HG03558 (cell line): ENCODE results near the gene PCDH9.
A peak's percentile ranks its signal among the peaks of the same experiment; 100 is the strongest.

Experiments
- ATAC-seq: cut with Tn5 transposase; IDR thresholded peaks from one replicate; pipeline ENCODE4 v1.9.1; 2021; ENCODE audit warnings: moderate number of reproducible peaks; ENCODE audit not compliant: unreplicated experiment; ENCODE audit errors: extremely low read depth

PCDH9 gene

DNA sequence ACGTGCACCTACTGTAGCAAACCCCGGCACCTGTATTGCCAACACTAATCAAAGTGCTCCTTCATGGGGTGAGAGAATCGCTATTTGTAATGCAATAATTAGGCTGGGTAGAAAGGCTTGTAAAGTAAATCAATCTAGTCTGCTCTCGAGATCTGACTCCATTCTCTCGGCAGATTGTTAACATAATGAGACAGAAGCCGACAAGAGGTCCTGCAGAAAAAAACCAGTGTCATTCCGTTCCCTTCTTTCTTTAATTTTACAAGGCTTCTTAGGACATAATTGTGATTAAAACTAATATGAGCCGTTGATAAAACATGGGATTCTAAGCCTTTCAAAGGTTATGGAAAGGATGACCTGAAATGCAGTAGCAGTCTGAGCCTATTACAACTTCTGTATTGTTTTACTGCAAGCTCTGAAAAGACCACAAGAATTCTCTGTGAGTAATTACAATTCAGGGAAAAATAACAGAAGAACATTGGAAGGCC, 530.0 kb downstream of the PCDH9 start:
- ATAC-seq: no peak

DNA sequence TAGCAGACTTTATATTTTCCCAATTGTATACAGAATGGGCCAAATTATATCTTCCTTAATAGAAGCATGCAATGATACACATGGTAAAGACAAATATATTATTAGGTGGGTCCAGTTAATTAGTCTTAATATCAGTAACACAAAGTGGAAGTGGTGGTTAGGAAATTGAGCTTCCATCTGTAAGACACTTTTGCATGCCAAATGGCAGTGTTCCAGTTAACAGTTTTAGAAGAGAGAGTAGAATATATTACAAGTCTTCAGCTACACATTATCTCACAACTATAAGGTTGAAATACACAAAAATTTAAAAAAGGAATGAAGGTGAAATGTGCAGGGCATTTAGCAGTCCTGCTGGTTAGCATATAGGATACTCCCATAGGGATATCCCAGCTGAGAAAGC, 536.5 kb downstream of the PCDH9 start:
- ATAC-seq: no peak

DNA sequence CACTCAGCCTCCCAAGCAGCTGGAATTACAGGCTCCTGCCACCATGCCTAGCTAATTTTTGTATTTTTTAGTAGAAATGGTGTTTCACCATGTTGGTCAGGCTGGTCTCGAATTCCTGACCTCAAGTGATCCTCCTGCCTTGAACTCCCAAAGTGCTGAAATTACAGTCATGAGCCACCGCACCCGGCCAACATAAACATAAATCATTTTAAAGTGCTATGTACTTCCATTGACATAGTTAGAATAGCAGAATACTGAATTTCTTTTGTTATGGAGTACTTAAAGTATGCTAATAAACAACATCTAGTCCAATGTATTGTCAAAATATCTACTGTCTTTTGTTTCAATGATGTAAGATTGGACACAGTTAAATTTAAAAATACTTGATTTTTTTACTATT, 539.0 kb downstream of the PCDH9 start:
- ATAC-seq: no peak

DNA sequence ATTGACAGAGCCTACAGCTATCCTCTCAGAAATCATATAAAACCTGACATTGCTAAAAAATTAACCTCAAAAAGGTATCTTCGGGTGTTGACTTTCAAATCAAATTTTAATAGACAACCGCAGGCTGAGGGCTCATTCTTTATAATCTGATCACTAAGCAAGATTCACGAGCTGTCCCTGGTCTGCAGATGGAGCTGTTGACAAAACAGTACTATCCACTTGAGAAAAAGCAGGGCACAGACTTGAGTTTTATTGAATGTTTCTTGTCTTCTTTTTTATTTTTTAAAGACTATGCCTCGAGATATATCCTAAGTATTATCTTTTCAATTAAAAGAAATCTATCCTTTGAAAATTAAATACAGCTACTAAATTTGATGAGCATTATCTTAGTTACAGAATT, 540.5 kb downstream of the PCDH9 start:
- ATAC-seq: no peak

DNA sequence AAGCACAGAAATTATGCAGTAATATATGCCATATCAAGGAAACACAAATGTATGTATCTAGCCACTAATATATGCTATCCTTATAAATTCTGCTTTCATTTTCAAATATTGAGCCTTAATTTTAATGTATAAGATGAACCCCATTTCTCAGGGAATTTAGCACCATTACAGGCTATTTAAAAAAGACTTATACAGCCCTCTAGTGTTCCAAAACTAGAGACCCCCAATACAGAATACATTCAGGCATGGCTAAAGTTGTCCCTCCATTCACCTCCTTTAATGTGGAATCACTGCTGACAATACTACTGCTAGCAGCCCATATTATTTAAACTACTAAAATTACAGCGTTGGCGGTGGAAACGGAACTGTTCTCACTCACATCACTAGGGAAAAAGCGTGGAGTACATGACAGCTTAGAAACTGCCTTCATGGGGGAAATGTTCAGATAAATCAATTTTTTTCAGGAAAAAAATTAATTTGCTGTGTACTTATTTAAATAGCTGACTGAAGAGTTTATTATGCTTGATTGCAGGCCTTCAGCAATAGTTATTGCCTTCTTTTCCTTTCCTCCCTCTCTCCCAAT, 541.0 kb downstream of the PCDH9 start:
- no peak for ATAC-seq

DNA sequence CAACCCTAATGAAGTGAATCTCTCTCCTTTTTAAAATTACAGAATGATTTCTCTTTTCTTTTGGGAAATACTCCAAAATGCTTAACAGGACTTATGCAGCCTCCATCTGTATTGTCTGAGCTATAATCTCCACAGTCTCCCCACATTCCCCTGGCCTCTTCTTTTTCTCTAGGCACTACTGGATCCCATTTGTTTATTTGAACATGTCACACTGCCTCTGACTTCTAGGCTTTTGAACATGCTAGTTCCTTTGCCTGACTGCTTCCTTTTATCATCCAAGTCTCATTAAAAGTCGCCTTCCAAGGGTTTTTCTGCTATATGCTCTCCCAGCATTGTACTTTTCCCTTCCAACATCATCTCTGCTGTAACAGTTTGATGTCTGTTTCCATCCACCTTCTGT, 548.7 kb downstream of the PCDH9 start:
- no peak for ATAC-seq

DNA sequence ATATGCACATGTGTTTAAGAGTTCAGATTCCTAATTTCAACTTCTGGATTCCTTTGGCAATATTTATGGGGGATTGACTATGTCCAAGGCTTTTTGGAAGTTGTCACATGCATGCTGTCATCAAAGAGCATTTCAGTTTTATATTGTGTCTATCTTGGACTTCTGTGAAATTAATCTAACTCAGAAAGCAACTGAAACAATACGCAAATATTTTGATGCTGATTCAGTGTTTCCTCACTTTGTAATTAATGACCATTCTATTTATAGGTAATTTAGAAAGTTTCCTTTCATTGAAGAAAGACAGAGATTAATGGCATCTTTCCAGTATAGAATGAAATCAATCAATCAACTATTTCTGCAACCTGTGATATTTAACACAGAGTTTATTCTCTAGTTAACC, 550.1 kb downstream of the PCDH9 start:
- no peak for ATAC-seq

DNA sequence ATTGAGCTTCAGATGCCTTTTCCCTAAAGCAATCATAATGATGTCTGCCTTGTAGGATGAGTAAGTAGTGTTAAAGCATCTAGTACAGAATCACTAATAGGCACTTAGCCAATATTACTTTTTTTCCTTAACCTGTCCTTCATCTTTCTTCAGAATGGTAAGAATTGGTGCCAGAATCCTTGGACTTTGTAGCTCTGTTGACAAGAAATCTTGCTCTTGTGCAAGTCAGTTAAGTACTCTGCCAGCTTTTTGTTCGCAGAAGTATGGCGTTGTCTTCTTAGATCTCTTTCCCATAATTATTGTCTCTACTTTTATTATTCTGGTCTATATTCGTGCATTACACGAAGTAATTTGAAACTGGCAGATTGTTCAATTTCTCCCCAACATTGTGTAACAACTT, 554.5 kb downstream of the PCDH9 start:
- no peak for ATAC-seq

DNA sequence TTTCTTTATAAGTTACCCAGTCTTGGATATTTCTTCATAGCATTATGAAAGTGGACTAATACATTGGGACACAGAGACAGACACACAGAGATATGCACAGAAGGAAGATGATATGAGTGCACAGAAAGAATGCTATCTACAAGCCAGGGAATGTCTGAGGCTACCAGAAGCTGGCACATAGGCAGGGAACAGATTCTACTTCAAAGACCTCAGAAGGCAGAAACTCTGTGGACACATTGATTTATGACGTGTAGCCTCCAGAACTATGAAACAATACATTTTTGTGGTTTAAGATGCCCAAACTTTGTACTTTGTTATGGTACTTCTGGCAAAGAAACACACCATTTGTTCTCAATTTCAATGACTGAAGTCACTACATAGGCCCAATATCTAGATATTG, 556.7 kb downstream of the PCDH9 start:
- no peak for ATAC-seq

DNA sequence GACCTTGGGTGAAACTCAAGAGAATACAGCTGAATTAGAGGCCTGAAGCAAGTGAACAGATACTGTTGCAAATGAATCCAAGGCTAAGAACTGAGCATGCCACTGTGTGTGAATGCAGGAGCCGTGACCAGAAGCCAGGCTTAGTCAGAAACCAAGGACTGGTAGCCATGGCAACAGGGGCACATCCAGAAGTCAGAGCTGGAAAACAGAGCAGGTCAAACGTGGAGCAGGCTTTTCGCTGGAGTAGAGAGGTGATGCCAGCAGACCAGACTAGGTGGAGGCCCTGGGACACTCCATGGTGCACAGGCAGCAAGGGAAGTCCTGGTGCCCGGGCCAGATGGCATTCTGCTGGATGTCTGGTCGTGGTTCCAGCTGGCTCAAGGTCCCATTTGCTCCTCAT, 564.1 kb downstream of the PCDH9 start:
- ATAC-seq: no peak

DNA sequence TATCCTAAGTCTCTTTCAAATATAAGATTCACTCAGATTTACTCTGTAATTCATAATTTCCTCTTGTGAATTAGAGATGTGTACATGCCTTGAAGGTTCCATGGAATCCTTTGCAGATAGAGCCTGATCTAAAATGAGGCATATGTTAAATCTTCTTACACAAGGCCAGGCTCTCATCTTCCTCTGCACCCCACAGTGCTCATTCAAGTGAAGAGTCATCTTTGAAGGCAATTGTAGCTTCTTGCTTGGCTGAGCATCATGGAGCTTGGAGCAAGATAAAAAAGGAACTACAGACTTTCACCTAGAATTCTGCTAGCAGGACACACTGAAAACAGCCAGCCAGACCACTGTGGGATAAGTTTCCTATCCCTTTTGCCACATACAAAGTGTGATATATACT, 566.4 kb downstream of the PCDH9 start:
- ATAC-seq: no peak

DNA sequence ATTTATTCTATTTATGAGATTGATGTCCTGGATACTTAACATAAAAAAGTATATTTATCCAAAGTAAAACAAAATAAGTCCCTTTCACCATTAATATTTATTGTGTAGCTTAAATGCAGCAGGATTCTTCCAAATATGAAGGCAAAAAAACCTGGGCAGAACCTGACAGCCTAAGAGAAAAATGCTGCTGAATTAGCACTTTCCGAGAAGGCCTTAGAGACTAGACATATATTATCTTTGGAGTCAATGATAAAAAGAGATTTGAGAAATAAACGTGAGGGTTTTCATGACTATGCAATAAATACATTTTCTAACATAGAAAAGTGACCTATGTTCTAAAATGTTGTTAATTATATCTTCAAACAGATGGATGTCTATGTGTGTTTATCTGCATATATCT, 566.9 kb downstream of the PCDH9 start:
- no peak for ATAC-seq

DNA sequence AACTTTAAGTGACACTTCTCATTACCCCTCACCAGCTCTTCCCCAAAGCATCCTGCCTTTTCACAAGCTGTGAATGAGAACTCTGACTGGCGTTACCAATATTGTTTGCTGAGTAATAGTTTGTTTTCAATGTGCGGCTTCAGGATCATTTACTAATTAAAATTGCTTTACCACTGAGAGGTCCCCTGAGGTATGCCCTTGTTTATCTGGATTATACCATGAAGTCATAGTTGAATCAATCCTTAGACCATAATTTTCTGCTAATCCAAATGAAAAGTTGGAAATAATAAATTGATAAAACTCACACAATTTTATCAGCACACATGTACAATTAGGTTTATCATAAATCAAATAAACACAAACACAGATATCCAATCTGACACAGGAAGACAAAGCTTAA, 568.8 kb downstream of the PCDH9 start:
- ATAC-seq: no peak

DNA sequence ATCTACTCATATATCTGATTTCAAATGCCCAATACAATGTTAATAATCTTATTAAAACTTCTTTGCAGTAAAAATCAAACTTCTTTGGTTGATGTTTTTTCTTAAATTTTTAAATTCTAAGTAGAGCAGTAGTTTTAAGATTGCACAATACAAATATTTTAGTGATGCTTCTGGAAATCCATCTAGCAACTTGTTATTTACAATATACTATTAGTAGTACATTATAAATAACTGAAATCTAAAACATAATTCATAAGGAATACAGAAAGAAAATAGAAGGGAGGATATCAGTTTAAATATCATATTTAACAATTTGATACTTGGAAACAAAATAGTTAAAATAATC, 569.7 kb downstream of the PCDH9 start:
- no peak for ATAC-seq

DNA sequence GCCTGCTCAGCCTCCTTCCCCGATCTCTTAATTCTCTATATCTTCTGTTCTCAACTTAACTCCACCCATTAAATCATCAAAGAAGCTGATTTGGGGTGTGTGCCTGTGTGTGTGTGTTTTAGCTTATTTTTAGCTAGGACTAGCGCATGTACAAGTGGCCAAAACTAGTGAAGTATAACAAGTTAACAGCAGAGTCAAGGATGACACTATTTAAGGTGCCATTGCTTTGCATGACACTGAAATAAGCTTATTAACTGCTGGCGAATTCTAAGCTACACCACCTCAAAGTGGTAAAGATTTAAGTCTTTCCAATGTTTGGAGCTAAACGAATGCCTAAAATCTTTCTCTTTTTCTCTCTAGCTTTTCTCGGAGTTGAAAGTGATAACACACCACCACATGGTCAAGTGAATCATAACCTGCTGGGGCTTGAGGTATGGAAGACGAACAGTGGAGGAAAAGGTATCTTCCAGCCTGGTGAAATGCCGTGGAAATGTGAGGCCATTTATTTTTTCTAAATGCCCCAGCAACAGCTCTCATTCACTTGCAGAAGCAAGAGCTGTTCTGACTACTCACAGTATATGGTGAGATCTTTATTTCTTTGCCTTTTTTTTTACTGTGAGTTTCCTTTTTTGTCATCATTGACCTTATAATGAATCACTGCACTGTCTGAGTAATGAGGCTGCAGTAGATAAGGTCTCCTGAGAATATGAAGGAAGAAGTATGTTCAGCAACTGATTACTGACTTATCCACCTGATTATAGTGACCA, 570.3 kb downstream of the PCDH9 start:
- peak; percentile 94 for ATAC-seq

DNA sequence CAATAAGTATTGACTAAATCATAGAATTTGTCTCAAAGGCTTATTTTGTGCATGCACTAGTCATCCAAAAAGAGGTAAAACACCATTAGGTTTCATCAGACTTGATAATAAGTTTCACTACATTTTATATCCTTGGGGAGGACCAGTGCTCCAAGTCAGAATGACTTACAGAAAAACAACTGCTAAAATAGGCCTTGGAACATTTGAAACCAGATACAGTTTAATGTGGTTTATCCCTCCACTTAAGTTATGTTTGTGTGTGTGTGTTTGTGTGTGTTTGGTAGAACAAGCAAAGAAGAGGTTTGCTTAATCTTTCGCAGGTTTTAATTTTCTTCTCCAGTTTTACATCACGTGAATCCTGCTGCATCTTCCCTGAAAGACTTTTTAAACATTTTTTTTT, 570.9 kb downstream of the PCDH9 start:
- ATAC-seq: no peak

DNA sequence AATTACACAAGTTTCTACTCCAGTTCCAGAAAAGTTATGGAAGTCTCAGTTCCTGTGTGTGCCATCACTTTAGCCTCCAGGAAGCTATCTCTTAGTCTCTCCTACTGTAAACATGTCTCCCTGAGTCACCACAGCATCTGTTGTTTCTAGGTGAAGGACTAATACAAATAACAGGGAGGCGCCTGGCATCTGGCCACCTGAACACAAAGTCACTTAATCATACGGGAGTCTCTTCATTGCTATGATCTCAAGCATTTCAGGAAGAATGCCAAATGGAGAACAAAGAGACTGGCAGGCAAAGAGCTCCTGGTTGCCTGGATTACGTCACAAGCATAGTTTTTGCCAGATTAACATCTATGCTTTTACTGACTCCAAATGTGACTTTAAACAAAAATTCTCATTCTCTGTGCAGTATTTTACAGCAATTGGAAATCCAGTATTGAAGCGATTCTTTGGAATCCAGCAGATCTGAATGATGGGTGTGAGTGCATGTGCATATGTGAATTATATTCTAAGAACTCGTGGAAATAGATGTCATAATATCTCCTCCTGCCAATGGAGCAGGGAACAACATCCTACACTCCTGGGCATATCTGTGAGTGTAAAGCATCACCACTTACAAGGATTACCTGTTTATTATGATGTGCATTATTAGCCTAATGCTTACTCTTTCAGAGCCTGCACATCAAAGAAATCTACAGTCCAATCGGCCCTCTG, 572.8 kb downstream of the PCDH9 start:
- ATAC-seq: no peak

DNA sequence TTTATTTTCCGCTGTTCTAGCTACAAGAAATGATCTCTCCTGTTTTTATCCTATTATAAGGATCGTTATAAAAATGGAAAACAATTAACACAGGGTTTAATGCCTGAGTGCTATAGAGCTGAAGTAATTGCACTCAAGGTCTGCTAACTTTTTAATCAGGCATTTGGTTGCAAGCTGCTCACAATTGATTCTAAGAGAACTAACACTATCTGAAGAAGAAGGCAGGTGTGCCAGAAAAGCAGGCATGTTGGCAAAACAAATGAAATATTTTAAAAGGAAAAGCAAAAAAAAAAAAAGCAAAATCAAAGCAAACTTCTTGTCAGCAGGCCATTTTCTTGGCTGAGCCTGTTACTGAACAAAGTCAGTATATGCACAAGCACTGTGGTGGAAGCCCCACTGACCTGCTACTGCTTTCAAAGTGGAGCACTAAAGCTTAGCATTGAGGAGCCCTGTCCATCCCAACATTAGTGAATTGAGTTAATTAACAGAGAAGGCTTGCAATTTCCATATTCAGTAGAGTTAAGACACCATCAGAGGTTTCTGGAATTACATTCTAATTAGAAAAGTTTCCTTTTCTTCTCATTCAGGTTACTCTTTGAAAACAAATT, 574.2 kb downstream of the PCDH9 start:
- ATAC-seq: no peak

DNA sequence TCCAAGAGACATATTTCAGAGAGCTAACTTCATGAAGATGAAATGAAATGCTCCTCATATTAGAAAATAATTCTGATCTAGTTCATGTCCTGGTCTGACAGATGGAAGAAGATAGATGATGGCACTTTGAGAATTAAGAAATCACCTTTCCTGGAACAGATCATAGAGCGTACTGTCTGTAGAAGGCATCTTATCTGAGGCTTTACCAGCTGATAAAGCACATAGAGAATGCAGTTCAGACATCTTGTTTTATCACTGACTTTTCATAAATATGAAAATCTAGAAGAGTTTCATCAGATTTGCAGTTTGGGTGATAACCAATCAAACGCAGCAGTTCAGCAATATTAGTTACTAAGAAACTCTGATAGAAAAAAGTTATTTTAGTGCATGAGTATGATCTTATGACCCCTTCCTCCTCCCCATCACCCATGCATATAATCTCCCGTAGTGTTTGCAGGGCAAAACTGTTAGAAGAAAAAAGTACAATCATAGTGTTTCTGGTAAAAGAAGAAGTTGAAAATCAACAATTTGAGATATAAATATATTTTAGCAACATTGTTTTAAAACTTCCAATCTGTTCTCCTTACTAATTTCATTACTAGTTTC, 585.2 kb downstream of the PCDH9 start:
- ATAC-seq: no peak

DNA sequence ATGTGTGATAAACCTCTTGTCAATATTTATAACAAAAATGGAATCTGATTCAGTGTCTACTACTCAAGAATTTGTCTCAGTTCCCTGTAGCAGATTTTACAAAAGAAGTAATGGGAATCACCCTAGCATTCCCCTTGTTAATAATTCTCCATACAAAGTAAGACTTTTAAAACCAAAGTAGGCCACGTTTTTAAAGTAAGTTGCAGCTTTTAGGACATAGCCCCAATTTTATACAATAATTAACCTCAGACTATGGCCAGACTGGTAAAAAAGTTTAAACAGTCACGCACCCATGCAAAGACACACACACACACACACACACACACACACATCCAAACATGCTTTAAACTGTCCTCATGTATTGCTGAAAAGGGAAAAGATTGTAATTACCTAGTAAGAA, 589.9 kb downstream of the PCDH9 start:
- no peak for ATAC-seq

DNA sequence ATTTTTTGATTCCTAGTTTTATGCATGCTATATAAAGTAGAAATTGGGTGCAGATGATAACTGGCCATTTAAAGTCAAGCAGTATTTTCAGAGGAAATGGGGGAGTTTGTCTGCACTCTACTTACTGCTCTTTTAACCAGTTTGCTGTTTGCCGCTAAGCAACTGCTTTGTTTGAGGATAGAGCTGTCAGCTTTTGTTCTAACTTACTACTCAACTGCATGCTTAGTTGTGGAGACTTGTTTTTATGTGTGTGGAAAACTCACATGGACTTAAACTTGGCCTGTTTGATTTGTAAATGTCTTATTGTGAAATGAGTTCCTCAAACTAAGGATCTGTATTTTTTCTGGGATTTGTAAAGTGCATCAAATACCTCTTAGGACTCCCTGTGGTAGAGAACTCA, 591.1 kb downstream of the PCDH9 start:
- no peak for ATAC-seq
